ENCODE results near the gene UGT1A3.

The UGT1A3 gene

DNA sequence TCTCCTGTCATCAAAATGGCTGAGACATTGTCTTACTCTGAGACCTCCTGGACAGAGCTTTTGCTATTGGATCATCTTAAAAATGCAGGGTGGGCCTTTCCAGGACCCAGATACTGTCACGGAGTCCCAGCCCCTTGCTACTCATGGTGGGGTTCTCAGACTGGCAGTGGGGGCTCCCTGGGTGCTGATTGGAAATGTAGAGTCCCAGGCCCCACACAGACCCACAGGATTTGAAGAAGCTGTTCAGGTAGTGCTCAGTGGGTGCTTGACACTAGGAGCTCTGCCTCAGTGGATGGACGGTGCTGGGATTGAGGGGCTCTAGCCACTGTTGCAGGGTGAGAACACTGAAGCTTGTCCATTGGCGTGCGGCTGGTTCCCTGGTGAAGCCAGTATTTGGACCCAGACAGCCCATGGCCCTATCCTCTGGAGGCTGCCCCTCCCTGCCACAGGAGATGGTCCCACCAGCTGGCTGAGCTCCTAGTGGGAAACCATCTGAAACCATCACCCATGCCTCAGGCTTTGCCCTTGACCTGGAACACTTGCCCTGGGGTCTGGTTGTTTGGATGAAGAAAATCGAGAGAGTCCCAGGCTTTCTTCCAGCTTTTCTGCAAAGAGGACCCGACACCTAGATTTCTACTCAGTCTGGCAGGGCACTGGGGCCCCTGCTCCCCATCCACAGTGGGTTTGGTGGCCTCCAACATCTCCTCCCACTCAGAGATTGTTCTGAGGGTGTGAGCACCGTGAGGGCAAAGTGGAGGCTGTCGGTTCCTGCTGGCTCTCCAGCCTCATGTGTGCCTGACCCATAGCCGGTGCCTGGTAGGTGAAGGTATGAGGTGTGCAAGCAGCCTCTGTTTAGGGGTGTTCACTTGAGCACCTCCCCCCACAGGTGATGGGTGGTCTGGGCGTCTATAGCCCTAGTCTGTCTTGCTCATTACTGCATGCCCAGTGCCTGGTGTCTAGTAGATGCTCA, 79.4 kb downstream of the UGT1A3 start:
- DNase-seq (ENCODE audit: low read depth), result no peak
- no peak overlapping the region for H3K4me3 ChIP-seq (ENCODE audit: low read depth, low read length)
- TF ChIP-seq CTCF (IDR thresholded peaks at IDR 0.05; ENCODE audit: insufficient read depth, low read depth, low read length, missing control alignments), result no peak

DNA sequence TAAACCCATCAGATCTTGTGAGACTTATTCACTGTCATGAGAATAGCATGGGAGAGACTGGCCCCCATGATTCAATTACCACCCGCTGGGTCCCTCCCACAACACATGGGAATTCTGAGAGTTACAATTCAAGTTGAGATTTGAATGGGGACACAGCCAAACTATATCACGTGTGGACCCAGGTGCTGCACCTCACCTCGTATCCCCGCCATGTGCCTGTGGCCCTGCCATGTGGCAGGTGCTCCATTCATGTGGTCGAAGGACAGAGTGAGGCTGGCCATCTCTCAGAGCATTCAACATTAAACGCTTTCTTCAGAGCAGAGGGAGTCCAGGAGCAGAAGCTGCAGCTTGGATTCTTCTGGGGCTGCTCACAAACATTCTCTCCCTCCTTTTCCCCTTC, 81.5 kb downstream of the UGT1A3 start:
- no peak overlapping the region for H3K4me3 ChIP-seq (ENCODE audit: low read depth, low read length)
- no peak for TF ChIP-seq CTCF (IDR thresholded peaks at IDR 0.05; ENCODE audit: insufficient read depth, low read depth, low read length, missing control alignments)
- DNase-seq (ENCODE audit: low read depth), result no peak

DNA sequence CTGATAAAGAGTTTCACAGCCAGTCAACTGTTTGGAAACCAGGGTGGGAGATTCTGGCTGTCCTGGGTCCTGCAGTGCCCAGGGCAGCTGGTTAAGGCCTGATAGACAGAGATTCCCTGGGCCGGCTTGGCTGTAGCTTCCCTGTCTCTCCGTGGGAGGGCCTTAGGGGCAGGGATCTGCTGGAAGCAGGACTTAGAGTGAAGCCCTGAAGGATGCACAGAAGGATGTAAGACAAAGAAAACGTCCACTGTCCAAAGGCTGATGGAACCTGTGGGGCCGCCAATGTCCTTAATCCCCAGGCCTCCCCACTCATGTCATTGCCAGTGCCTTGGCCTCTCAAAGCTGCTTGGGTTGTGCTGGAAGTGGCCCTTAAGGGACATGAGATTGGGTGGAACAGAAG, 82.2 kb downstream of the UGT1A3 start:
- no peak for TF ChIP-seq CTCF (IDR thresholded peaks at IDR 0.05; ENCODE audit: insufficient read depth, low read depth, low read length, missing control alignments)
- H3K4me3 ChIP-seq (ENCODE audit: low read depth, low read length), result no peak overlapping the region
- DNase-seq (ENCODE audit: low read depth), result no peak

DNA sequence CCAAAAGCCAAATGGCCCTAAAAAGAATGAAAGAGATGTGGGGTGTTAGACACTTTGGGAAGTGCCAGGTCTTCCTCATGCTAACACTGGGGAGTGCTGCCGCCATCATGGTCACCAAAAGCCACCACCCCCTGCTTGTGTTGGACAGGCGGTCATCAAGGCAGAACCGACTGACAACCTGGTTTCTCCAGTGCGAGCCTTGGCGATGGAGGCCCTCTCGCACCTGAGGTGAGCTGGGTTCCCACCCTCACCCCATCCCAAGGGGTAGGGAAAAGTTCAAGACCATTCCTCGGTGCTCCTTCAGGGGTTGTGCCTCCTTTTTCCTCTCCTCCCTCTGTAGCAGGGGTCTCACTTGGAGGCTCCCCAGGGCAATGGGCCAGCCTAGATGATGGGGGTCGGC, 82.9 kb downstream of the UGT1A3 start:
- H3K4me3 ChIP-seq (ENCODE audit: low read depth, low read length), result no peak overlapping the region
- TF ChIP-seq CTCF (IDR thresholded peaks at IDR 0.05; ENCODE audit: insufficient read depth, low read depth, low read length, missing control alignments), result no peak
- no peak for DNase-seq (ENCODE audit: low read depth)

DNA sequence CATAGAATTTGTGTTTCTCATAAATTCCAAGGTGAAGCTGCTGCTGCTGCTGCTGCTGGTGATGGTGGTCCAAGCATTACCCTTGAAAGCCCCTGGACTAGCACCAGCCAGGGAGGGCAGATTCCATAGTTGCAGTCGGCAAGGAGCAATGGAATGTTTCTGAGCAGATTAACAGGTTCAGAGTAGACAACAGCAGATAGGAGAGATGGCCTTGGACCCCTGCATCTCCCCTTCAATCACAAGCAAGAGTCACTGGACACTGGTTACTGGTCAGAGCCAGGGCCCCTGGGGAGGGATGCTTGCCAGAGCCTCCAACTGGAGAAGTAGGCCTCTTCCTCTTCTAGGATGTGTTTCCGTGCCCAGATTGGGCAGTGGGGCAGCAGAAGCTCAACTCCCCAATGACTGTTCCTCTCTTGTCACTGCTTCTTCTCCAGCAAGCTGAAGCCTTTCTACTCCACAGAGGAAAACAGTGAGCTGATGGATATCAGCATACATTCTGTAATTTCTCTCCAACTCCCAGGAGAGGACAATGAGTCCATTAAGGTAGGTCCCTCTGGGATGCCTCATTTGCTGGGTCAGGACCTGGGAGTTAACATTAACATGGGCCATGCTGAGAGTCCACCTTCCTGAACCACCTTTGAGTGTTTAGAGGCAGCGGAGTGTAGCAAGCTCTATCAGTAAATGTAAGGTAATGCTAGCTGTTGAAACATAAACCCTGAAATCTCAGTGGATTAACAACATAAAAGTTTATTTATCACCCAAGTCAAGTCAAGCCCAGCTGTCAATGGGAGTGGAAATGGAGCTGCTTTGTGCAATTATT, 84.6 kb downstream of the UGT1A3 start:
- TF ChIP-seq CTCF (IDR thresholded peaks at IDR 0.05; ENCODE audit: insufficient read depth, low read depth, low read length, missing control alignments), result no peak

GRCh38 chr2:233814056-233814835, 85.4 kb downstream of the UGT1A3 start:
- TF ChIP-seq CTCF (IDR thresholded peaks at IDR 0.05; ENCODE audit: insufficient read depth, low read depth, low read length, missing control alignments), result no peak
- no peak overlapping the region for H3K4me3 ChIP-seq (ENCODE audit: low read depth, low read length)
- no peak for DNase-seq (ENCODE audit: low read depth)

More for the DNA sequence above, 84.6 kb downstream of the UGT1A3 start:
- DNase-seq (ENCODE audit: low read depth), result no peak
- H3K4me3 ChIP-seq (ENCODE audit: low read depth, low read length), result no peak overlapping the region
